GM23338 (cell line): Measurements from ENCODE around the gene PNPLA8. TPM values are rescaled to one million over a fixed set of nuclear protein-coding genes. Genes with fewer than 3 reads are reported as not detected.

ENCODE experiments used
- ATAC-seq: fragments of 200-7000 bp; cut with Tn5 transposase; 3 replicates; pipeline ENCODE4 v1.9.1; 2020
- DNase-seq: peaks from one replicate; pipeline ENCODE4 v3.0.0-alpha.2; 2015; ENCODE audit warnings: low spot score
- H2AFZ ChIP-seq: fragments of 200-600 bp; sonication (generic); 2 replicates; pipeline ENCODE4 v1.8.0; 2016; ENCODE audit warnings: antibody characterized with exemption, mild to moderate bottlenecking, moderate library complexity
- H3F3A ChIP-seq: fragments of 200-600 bp; sonication (generic); replicated peaks from 2 replicates; pipeline ENCODE4 v1.8.0; 2017; ENCODE audit warnings: antibody characterized with exemption, mixed run types, low read depth
- H3K27ac ChIP-seq: fragments of 200-600 bp; sonication (generic); 2 replicates; pipeline ENCODE4 v1.6.1; 2016; ENCODE audit warnings: low read depth
- H3K27me3 ChIP-seq: fragments of 200-600 bp; sonication (generic); 2 replicates; pipeline ENCODE4 v1.8.0; 2016; ENCODE audit warnings: mild to moderate bottlenecking, mixed run types, moderate library complexity; ENCODE audit not compliant: insufficient read depth
- H3K36me3 ChIP-seq: fragments of 200-600 bp; sonication (generic); 2 replicates; pipeline ENCODE4 v1.8.0; 2016; ENCODE audit warnings: mild to moderate bottlenecking; ENCODE audit not compliant: insufficient read depth
- H3K4me1 ChIP-seq: fragments of 200-600 bp; sonication (generic); 2 replicates; pipeline ENCODE4 v1.8.0; 2016; ENCODE audit warnings: mild to moderate bottlenecking, moderate library complexity; ENCODE audit not compliant: insufficient read depth
- H3K4me2 ChIP-seq: fragments of 200-600 bp; sonication (generic); 2 replicates; pipeline ENCODE4 v1.7.1; 2017; ENCODE audit warnings: mixed run types
- H3K4me3 ChIP-seq: fragments of 200-600 bp; sonication (generic); 2 replicates; pipeline ENCODE4 v1.6.1; 2016; ENCODE audit warnings: mixed run types
- H3K79me2 ChIP-seq: fragments of 200-600 bp; sonication (generic); replicated peaks from 2 replicates; pipeline ENCODE4 v1.8.0; 2017; ENCODE audit warnings: mild to moderate bottlenecking; ENCODE audit not compliant: insufficient read depth
- H3K9me2 ChIP-seq: fragments of 200-600 bp; sonication (generic); 2 replicates; pipeline ENCODE4 v1.8.0; 2017; ENCODE audit not compliant: insufficient read depth
- H4K20me1 ChIP-seq: fragments of 200-600 bp; sonication (generic); replicated peaks from 2 replicates; pipeline ENCODE4 v1.8.0; 2017; ENCODE audit warnings: mild to moderate bottlenecking; ENCODE audit not compliant: insufficient read depth
- H3K27ac Mint-ChIP-seq: 2 replicates; pipeline ENCODE4 v1.8.0; 2020; ENCODE audit warnings: inconsistent platforms, mild to moderate bottlenecking, moderate library complexity, mixed read lengths
- H3K27me3 Mint-ChIP-seq: 3 replicates; pipeline ENCODE4 v1.8.0; 2022; ENCODE audit warnings: low read depth, mild to moderate bottlenecking, moderate library complexity, mixed read lengths, inconsistent platforms; ENCODE audit not compliant: insufficient read depth, poor library complexity
- H3K36me3 Mint-ChIP-seq: 3 replicates; pipeline ENCODE4 v1.8.0; 2021; ENCODE audit warnings: low read depth, mild to moderate bottlenecking, inconsistent platforms, moderate library complexity, mixed read lengths
- H3K4me1 Mint-ChIP-seq: 3 replicates; pipeline ENCODE4 v1.8.0; 2020; ENCODE audit warnings: mild to moderate bottlenecking, inconsistent platforms, mixed read lengths
- H3K4me3 Mint-ChIP-seq: 3 replicates; pipeline ENCODE4 v1.8.0; 2021; ENCODE audit warnings: moderate library complexity, mild to moderate bottlenecking, inconsistent platforms, mixed read lengths
- H3K9me3 Mint-ChIP-seq: 3 replicates; pipeline ENCODE4 v1.8.0; 2020; ENCODE audit warnings: moderate library complexity, mild to moderate bottlenecking, inconsistent platforms, mixed read lengths
- CREB1 ChIP-seq: fragments of 250-450 bp; sonication (Bioruptor Pico); IDR thresholded peaks from 2 replicates; pipeline ENCODE4 v1.5.0; 2020; ENCODE audit warnings: low read depth, mild to moderate bottlenecking, moderate library complexity
- EZH2 ChIP-seq: fragments of 200-600 bp; sonication (generic); IDR thresholded peaks from one replicate; pipeline ENCODE4 v1.8.0; 2017; ENCODE audit warnings: antibody characterized with exemption, mild to moderate bottlenecking, low read depth; ENCODE audit not compliant: unreplicated experiment
- EZH2phosphoT487 ChIP-seq: fragments of 200-600 bp; sonication (generic); IDR thresholded peaks from one replicate; pipeline ENCODE4 v1.8.1; 2018; ENCODE audit warnings: antibody characterized with exemption; ENCODE audit not compliant: unreplicated experiment
- JUNB ChIP-seq: IDR thresholded peaks from one replicate; pipeline ENCODE4 v1.6.1; 2016; ENCODE audit warnings: antibody characterized with exemption; ENCODE audit not compliant: unreplicated experiment
- NANOG ChIP-seq: IDR thresholded peaks from 2 replicates; pipeline ENCODE4 v1.6.1; 2016; ENCODE audit warnings: antibody characterized with exemption, borderline replicate concordance
- POLR2AphosphoS5 ChIP-seq: IDR thresholded peaks from 2 replicates; pipeline ENCODE4 v1.6.1; 2016; ENCODE audit warnings: antibody characterized with exemption, low read depth
- STAT1 ChIP-seq: IDR thresholded peaks from one replicate; pipeline ENCODE4 v1.6.1; 2016; ENCODE audit warnings: antibody characterized with exemption; ENCODE audit not compliant: unreplicated experiment
- ZNF114 ChIP-seq: fragments of 250-450 bp; sonication (Bioruptor Pico); IDR thresholded peaks from 2 replicates; pipeline ENCODE4 v1.5.0; 2020; ENCODE audit warnings: mild to moderate bottlenecking, moderate library complexity
- ZNF331 ChIP-seq: fragments of 250-450 bp; sonication (Bioruptor Pico); IDR thresholded peaks from 2 replicates; pipeline ENCODE4 v1.5.0; 2020; ENCODE audit warnings: low read depth, mild to moderate bottlenecking, moderate library complexity
- polyA plus RNA-seq: library from polyadenylated mRNA; unstranded; fragments of >200 nt; fragmentation: Nextera tagmentation; extraction: Ambion mirVana; gene quantifications from 2 replicates; pipeline ENCODE4 v1.2.1, GENCODE V29; 2016
- total RNA-seq: library from RNA; depleted of rRNA; stranded (reverse); fragments of >200 nt; shearing (Covaris generic); gene quantifications from 2 replicates; pipeline ENCODE4 v1.2.3, GENCODE V29; 2014
- TF ChIP-seq, protein P1 (sequence below): IDR thresholded peaks from one replicate; pipeline ENCODE4 v1.6.1; 2018; ENCODE audit warnings: antibody characterized with exemption; ENCODE audit not compliant: unreplicated experiment
- TF ChIP-seq, protein P2 (sequence below): IDR thresholded peaks from 2 replicates; pipeline ENCODE4 v1.6.1; 2016; ENCODE audit warnings: antibody characterized with exemption
- TF ChIP-seq, protein P3 (sequence below), 2 experiments: fragments of 200-600 bp in 1 of 2; sonication (generic) in 1 of 2; conservative IDR thresholded peaks; 2 replicates each; pipeline versions ENCODE4 v1.5.1 to v1.6.1; 2016 to 2017; ENCODE audit warnings: antibody characterized with exemption in 2 of 2, low read depth in 2 of 2, mild to moderate bottlenecking in 2 of 2, moderate library complexity in 1 of 2
- TF ChIP-seq, protein P4 (sequence below): fragments of 250-450 bp; sonication (Bioruptor Pico); IDR thresholded peaks from 2 replicates; pipeline ENCODE4 v1.5.0; 2020; ENCODE audit warnings: mild to moderate bottlenecking, moderate library complexity

Gene PNPLA8
- total and polyA plus RNA-seq, 2 experiments from 2014 or later = 12.5 to 13.6 TPM

DNA sequence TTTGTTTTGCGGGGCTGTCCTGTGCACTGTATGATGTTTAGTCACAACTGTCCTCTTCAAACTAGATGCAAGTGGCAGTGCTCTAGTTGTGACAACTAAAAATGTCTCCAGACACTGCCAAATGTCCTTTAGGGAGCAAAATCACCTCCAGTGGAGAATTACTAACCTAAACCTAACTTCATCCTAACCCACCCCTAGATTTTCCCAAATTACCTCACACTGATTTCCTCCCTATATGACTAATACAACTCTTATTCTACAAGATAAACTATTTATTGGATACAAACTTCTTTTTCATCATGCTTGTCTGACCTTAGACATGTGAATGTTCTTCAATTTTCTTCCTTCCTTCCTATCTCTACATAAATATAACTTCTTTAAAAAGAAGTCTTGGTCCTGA lies 26.4 kb downstream of the PNPLA8 start:
- Mint-ChIP-seq H3K36me3 (peaks cover 9% of the 10 kb centered on the region; the same call in 2 of the 3 replicates), H3K4me3 (no peak overlapping the region), H3K27me3 (peaks cover 2% of the 10 kb centered on the region), H3K9me3 (no peaks in the 10 kb centered on the region), H3K27ac (no peak overlapping the region), H3K4me1 (no peaks in the 10 kb centered on the region; the same call in 2 of the 3 replicates)
- ATAC-seq = no peak
- Histone ChIP-seq H3K36me3 (no peaks in the 10 kb centered on the region), H3K9me2 (no peaks in the 10 kb centered on the region), H3K4me3 (no peak overlapping the region), H2AFZ (no peak overlapping the region), H3K4me1 (no peaks in the 10 kb centered on the region), H4K20me1 (no peaks in the 10 kb centered on the region), H3K4me2 (no peak overlapping the region), H3F3A (no peaks in the 10 kb centered on the region), H3K27ac (no peak overlapping the region), H3K79me2 (no peaks in the 10 kb centered on the region), H3K27me3 (no peaks in the 10 kb centered on the region)
- DNase-seq = no peak
- TF ChIP-seq CREB1 (CRISPR knock-in tag) (no peak), EZH2phosphoT487 (no peak), ZNF114 (no peak), NANOG (no peak), ZNF331 (no peak), EZH2 (no peak), JUNB (no peak), STAT1 (no peak), POLR2AphosphoS5 (no peak)
- TF ChIP-seq, protein P1, sequence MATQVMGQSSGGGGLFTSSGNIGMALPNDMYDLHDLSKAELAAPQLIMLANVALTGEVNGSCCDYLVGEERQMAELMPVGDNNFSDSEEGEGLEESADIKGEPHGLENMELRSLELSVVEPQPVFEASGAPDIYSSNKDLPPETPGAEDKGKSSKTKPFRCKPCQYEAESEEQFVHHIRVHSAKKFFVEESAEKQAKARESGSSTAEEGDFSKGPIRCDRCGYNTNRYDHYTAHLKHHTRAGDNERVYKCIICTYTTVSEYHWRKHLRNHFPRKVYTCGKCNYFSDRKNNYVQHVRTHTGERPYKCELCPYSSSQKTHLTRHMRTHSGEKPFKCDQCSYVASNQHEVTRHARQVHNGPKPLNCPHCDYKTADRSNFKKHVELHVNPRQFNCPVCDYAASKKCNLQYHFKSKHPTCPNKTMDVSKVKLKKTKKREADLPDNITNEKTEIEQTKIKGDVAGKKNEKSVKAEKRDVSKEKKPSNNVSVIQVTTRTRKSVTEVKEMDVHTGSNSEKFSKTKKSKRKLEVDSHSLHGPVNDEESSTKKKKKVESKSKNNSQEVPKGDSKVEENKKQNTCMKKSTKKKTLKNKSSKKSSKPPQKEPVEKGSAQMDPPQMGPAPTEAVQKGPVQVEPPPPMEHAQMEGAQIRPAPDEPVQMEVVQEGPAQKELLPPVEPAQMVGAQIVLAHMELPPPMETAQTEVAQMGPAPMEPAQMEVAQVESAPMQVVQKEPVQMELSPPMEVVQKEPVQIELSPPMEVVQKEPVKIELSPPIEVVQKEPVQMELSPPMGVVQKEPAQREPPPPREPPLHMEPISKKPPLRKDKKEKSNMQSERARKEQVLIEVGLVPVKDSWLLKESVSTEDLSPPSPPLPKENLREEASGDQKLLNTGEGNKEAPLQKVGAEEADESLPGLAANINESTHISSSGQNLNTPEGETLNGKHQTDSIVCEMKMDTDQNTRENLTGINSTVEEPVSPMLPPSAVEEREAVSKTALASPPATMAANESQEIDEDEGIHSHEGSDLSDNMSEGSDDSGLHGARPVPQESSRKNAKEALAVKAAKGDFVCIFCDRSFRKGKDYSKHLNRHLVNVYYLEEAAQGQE = no peak
- TF ChIP-seq, protein P2, sequence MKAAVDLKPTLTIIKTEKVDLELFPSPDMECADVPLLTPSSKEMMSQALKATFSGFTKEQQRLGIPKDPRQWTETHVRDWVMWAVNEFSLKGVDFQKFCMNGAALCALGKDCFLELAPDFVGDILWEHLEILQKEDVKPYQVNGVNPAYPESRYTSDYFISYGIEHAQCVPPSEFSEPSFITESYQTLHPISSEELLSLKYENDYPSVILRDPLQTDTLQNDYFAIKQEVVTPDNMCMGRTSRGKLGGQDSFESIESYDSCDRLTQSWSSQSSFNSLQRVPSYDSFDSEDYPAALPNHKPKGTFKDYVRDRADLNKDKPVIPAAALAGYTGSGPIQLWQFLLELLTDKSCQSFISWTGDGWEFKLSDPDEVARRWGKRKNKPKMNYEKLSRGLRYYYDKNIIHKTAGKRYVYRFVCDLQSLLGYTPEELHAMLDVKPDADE = no peak
- TF ChIP-seq, protein P3, sequence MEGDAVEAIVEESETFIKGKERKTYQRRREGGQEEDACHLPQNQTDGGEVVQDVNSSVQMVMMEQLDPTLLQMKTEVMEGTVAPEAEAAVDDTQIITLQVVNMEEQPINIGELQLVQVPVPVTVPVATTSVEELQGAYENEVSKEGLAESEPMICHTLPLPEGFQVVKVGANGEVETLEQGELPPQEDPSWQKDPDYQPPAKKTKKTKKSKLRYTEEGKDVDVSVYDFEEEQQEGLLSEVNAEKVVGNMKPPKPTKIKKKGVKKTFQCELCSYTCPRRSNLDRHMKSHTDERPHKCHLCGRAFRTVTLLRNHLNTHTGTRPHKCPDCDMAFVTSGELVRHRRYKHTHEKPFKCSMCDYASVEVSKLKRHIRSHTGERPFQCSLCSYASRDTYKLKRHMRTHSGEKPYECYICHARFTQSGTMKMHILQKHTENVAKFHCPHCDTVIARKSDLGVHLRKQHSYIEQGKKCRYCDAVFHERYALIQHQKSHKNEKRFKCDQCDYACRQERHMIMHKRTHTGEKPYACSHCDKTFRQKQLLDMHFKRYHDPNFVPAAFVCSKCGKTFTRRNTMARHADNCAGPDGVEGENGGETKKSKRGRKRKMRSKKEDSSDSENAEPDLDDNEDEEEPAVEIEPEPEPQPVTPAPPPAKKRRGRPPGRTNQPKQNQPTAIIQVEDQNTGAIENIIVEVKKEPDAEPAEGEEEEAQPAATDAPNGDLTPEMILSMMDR (conservative IDR thresholded peaks at IDR 0.05; ENCODE audit: low read depth in 2 of 2) = no peak
- TF ChIP-seq, protein P4, sequence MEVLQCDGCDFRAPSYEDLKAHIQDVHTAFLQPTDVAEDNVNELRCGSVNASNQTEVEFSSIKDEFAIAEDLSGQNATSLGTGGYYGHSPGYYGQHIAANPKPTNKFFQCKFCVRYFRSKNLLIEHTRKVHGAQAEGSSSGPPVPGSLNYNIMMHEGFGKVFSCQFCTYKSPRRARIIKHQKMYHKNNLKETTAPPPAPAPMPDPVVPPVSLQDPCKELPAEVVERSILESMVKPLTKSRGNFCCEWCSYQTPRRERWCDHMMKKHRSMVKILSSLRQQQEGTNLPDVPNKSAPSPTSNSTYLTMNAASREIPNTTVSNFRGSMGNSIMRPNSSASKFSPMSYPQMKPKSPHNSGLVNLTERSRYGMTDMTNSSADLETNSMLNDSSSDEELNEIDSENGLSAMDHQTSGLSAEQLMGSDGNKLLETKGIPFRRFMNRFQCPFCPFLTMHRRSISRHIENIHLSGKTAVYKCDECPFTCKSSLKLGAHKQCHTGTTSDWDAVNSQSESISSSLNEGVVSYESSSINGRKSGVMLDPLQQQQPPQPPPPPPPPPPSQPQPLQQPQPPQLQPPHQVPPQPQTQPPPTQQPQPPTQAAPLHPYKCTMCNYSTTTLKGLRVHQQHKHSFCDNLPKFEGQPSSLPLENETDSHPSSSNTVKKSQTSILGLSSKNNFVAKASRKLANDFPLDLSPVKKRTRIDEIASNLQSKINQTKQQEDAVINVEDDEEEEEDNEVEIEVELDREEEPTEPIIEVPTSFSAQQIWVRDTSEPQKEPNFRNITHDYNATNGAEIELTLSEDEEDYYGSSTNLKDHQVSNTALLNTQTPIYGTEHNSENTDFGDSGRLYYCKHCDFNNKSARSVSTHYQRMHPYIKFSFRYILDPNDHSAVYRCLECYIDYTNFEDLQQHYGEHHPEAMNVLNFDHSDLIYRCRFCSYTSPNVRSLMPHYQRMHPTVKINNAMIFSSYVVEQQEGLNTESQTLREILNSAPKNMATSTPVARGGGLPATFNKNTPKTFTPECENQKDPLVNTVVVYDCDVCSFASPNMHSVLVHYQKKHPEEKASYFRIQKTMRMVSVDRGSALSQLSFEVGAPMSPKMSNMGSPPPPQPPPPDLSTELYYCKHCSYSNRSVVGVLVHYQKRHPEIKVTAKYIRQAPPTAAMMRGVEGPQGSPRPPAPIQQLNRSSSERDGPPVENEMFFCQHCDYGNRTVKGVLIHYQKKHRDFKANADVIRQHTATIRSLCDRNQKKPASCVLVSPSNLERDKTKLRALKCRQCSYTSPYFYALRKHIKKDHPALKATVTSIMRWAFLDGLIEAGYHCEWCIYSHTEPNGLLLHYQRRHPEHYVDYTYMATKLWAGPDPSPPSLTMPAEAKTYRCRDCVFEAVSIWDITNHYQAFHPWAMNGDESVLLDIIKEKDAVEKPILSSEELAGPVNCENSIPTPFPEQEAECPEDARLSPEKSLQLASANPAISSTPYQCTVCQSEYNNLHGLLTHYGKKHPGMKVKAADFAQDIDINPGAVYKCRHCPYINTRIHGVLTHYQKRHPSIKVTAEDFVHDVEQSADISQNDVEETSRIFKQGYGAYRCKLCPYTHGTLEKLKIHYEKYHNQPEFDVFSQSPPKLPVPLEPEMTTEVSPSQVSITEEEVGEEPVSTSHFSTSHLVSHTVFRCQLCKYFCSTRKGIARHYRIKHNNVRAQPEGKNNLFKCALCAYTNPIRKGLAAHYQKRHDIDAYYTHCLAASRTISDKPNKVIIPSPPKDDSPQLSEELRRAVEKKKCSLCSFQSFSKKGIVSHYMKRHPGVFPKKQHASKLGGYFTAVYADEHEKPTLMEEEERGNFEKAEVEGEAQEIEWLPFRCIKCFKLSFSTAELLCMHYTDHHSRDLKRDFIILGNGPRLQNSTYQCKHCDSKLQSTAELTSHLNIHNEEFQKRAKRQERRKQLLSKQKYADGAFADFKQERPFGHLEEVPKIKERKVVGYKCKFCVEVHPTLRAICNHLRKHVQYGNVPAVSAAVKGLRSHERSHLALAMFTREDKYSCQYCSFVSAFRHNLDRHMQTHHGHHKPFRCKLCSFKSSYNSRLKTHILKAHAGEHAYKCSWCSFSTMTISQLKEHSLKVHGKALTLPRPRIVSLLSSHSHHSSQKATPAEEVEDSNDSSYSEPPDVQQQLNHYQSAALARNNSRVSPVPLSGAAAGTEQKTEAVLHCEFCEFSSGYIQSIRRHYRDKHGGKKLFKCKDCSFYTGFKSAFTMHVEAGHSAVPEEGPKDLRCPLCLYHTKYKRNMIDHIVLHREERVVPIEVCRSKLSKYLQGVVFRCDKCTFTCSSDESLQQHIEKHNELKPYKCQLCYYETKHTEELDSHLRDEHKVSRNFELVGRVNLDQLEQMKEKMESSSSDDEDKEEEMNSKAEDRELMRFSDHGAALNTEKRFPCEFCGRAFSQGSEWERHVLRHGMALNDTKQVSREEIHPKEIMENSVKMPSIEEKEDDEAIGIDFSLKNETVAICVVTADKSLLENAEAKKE = no peak
